ENCODE results near the gene TMEM243. TPM values are rescaled to one million over a fixed set of nuclear protein-coding genes. Genes with fewer than 3 reads are reported as not detected.

TMEM243 gene
- total and polyA plus RNA-seq, 2 of the 13 experiments (the other 11 are each of a cell fraction or from before 2014, with no cell fraction given) = 25.1 to 31.2 TPM

GRCh38 chr7:87220026-87220733 is 648 bp upstream of the TMEM243 start (continued):
- TF ChIP-seq ZGPAT (CRISPR knock-in tag; IDR thresholded peaks at IDR 0.05) (peak; percentile 45; the same call in 1 of the 2 replicates), SNAPC4 (CRISPR knock-in tag; IDR thresholded peaks at IDR 0.05) (peak; percentile 70; the same call in 1 of the 2 replicates), ZMYM3 (CRISPR knock-in tag; IDR thresholded peaks at IDR 0.05) (0 out of 2 replicates have a peak, but pooled peaks have one; percentile 33), CBX5 (CRISPR knock-in tag; IDR thresholded peaks at IDR 0.05; ENCODE audit: borderline replicate concordance) (no peak), ZNF704 (CRISPR knock-in tag; IDR thresholded peaks at IDR 0.05; ENCODE audit: borderline replicate concordance) (peak; percentile 24; the same call in 1 of the 2 replicates), ZNF710 (CRISPR knock-in tag; IDR thresholded peaks at IDR 0.05; ENCODE audit: borderline replicate concordance) (0 out of 2 replicates have a peak, but pooled peaks have one; percentile 75), THAP11 (CRISPR knock-in tag; IDR thresholded peaks at IDR 0.05) (peak; percentile 16; the same call in 1 of the 2 replicates), ZNF160 (CRISPR knock-in tag; IDR thresholded peaks at IDR 0.05) (no peak), ZMYM2 (CRISPR knock-in tag; IDR thresholded peaks at IDR 0.05) (0 out of 2 replicates have a peak, but pooled peaks have one; percentile 32), PHF20 (CRISPR knock-in tag; IDR thresholded peaks at IDR 0.05) (peak; percentile 55), TMF1 (CRISPR knock-in tag; IDR thresholded peaks at IDR 0.05; ENCODE audit: low read depth) (peak; percentile 54; the same call in 1 of the 2 replicates), TCF12 (IDR thresholded peaks at IDR 0.05) (no peak), TCF12 (CRISPR knock-in tag; IDR thresholded peaks at IDR 0.05) (peak; percentile 47; the same call in 1 of the 2 replicates), SRSF9 (IDR thresholded peaks at IDR 0.05; ENCODE audit: borderline replicate concordance, insufficient read depth, low read depth, low read length, poor library complexity, severe bottlenecking) (no peak), LBX2 (CRISPR knock-in tag; IDR thresholded peaks at IDR 0.05; ENCODE audit: borderline replicate concordance) (no peak), POLR2A (IDR thresholded peaks at IDR 0.05; ENCODE audit: insufficient read depth in 1 of 2, low read depth in 2 of 2, low read length in 2 of 2) (peak; percentile 70 to 88)
